ENCODE data around the gene PEPD. TPM values are rescaled to one million over a fixed set of nuclear protein-coding genes. Genes with fewer than 3 reads are reported as not detected.

Gene PEPD
- polyA plus RNA-seq, 4 donors = 159 to 1,330 (median 491) TPM

- Histone ChIP-seq H3K4me1 (ENCODE audit: control insufficient read depth in 3 of 3, insufficient read depth in 2 of 3, low read depth in 1 of 3, low read length in 2 of 3) (no peaks in the 10 kb centered on the region), H3K27me3 (ENCODE audit: control insufficient read depth in 3 of 3, insufficient read depth in 3 of 3, low read length in 3 of 3) (no peaks in the 10 kb centered on the region), H3K36me3 (ENCODE audit: control insufficient read depth in 3 of 3, insufficient read depth in 2 of 3, low read depth in 1 of 3, low read length in 3 of 3) (peaks cover 0 to 47% (median 18%) of the 10 kb centered on the region in 3 donors), H3K9me3 (ENCODE audit: control insufficient read depth in 2 of 2, insufficient read depth in 1 of 2, low read depth in 1 of 2, low read length in 1 of 2) (peaks cover 0 to 2% of the 10 kb centered on the region in 2 donors), H3K27ac (ENCODE audit: low read depth in 1 of 3, low read length in 2 of 3) (no peak overlapping the region), H3K4me3 (ENCODE audit: low read depth in 1 of 3, low read length in 3 of 3) (no peak overlapping the region)
- WGBS, 3 donors = 89 to 96% (median 94%) methylated on average over 20 of the region's 20 CpGs
- FAIRE-seq = no peak
- no peak for DNase-seq
Measured at GRCh38 chr19:33469171-33470039, 52.2 kb downstream of the PEPD start.

- Histone ChIP-seq H3K27ac (ENCODE audit: low read depth in 1 of 3, low read length in 2 of 3) (no peak overlapping the region), H3K4me1 (ENCODE audit: control insufficient read depth in 3 of 3, insufficient read depth in 2 of 3, low read depth in 1 of 3, low read length in 2 of 3) (no peaks in the 10 kb centered on the region), H3K36me3 (ENCODE audit: control insufficient read depth in 3 of 3, insufficient read depth in 2 of 3, low read depth in 1 of 3, low read length in 3 of 3) (peaks cover 0 to 50% (median 17%) of the 10 kb centered on the region in 3 donors), H3K27me3 (ENCODE audit: control insufficient read depth in 3 of 3, insufficient read depth in 3 of 3, low read length in 3 of 3) (no peaks in the 10 kb centered on the region), H3K4me3 (ENCODE audit: low read depth in 1 of 3, low read length in 3 of 3) (no peak overlapping the region), H3K9me3 (ENCODE audit: control insufficient read depth in 2 of 2, insufficient read depth in 1 of 2, low read depth in 1 of 2, low read length in 1 of 2) (no peaks in the 10 kb centered on the region)
- DNase-seq (no peak), FAIRE-seq (no peak)
- WGBS, 3 donors = 87 to 95% (median 94%) methylated on average over 31 of the region's 31 CpGs
Measured at GRCh38 chr19:33468361-33469170, 53.0 kb downstream of the PEPD start.

GRCh38 chr19:33467851-33468250, 53.7 kb downstream of the PEPD start:
- Histone ChIP-seq H3K9me3 (ENCODE audit: control insufficient read depth in 2 of 2, insufficient read depth in 1 of 2, low read depth in 1 of 2, low read length in 1 of 2) (no peaks in the 10 kb centered on the region), H3K27ac (ENCODE audit: low read depth in 1 of 3, low read length in 2 of 3) (no peak overlapping the region), H3K36me3 (ENCODE audit: control insufficient read depth in 3 of 3, insufficient read depth in 2 of 3, low read depth in 1 of 3, low read length in 3 of 3) (peaks cover 0 to 48% (median 16%) of the 10 kb centered on the region in 3 donors), H3K27me3 (ENCODE audit: control insufficient read depth in 3 of 3, insufficient read depth in 3 of 3, low read length in 3 of 3) (no peaks in the 10 kb centered on the region), H3K4me1 (ENCODE audit: control insufficient read depth in 3 of 3, insufficient read depth in 2 of 3, low read depth in 1 of 3, low read length in 2 of 3) (no peaks in the 10 kb centered on the region), H3K4me3 (ENCODE audit: low read depth in 1 of 3, low read length in 3 of 3) (no peak overlapping the region)
- FAIRE-seq (no peak), DNase-seq (no peak)
- WGBS, 3 donors = 82 to 94% (median 91%) methylated on average over 11 of the region's 11 CpGs

- Histone ChIP-seq H3K9me3 (ENCODE audit: control insufficient read depth in 2 of 2, insufficient read depth in 1 of 2, low read depth in 1 of 2, low read length in 1 of 2) (no peaks in the 10 kb centered on the region), H3K36me3 (ENCODE audit: control insufficient read depth in 3 of 3, insufficient read depth in 2 of 3, low read depth in 1 of 3, low read length in 3 of 3) (peaks cover 2 to 50% (median 23%) of the 10 kb centered on the region in 3 donors), H3K27ac (ENCODE audit: low read depth in 1 of 3, low read length in 2 of 3) (no peak overlapping the region), H3K27me3 (ENCODE audit: control insufficient read depth in 3 of 3, insufficient read depth in 3 of 3, low read length in 3 of 3) (no peaks in the 10 kb centered on the region), H3K4me1 (ENCODE audit: control insufficient read depth in 3 of 3, insufficient read depth in 2 of 3, low read depth in 1 of 3, low read length in 2 of 3) (no peaks in the 10 kb centered on the region), H3K4me3 (ENCODE audit: low read depth in 1 of 3, low read length in 3 of 3) (no peak overlapping the region)
- FAIRE-seq (no peak), DNase-seq (no peak)
- WGBS, 3 donors = 85 to 97% (median 90%) methylated on average over 1 of the region's 1 CpG
Measured at GRCh38 chr19:33465834-33466233, 55.8 kb downstream of the PEPD start.

- H3K4me3 ChIP-seq (ENCODE audit: low read depth in 1 of 3, low read length in 3 of 3) = no peak overlapping the region
- H3K9me3 ChIP-seq (ENCODE audit: control insufficient read depth in 2 of 2, insufficient read depth in 1 of 2, low read depth in 1 of 2, low read length in 1 of 2) = no peaks in the 10 kb centered on the region
- FAIRE-seq (no peak), DNase-seq (no peak)
- H3K4me1 ChIP-seq (ENCODE audit: control insufficient read depth in 3 of 3, insufficient read depth in 2 of 3, low read depth in 1 of 3, low read length in 2 of 3) = no peaks in the 10 kb centered on the region
- 92 to 94% (median 93%) methylated on average over 9 of the region's 9 CpGs for WGBS, 3 donors
- peaks cover 2 to 51% (median 22%) of the 10 kb centered on the region in 3 donors for H3K36me3 ChIP-seq (ENCODE audit: control insufficient read depth in 3 of 3, insufficient read depth in 2 of 3, low read depth in 1 of 3, low read length in 3 of 3)
- no peaks in the 10 kb centered on the region for H3K27me3 ChIP-seq (ENCODE audit: control insufficient read depth in 3 of 3, insufficient read depth in 3 of 3, low read length in 3 of 3)
- no peak overlapping the region for H3K27ac ChIP-seq (ENCODE audit: low read depth in 1 of 3, low read length in 2 of 3)
Measured at GRCh38 chr19:33465371-33465770, 56.2 kb downstream of the PEPD start.

GRCh38 chr19:33464733-33465115, 56.9 kb downstream of the PEPD start:
- FAIRE-seq (no peak), DNase-seq (no peak)
- 88 to 91% (median 91%) methylated on average over 10 of the region's 10 CpGs for WGBS, 3 donors
- no peak overlapping the region for H3K4me3 ChIP-seq (ENCODE audit: low read depth in 1 of 3, low read length in 3 of 3)
- peaks cover 2 to 52% (median 22%) of the 10 kb centered on the region in 3 donors for H3K36me3 ChIP-seq (ENCODE audit: control insufficient read depth in 3 of 3, insufficient read depth in 2 of 3, low read depth in 1 of 3, low read length in 3 of 3)
- no peak overlapping the region for H3K27ac ChIP-seq (ENCODE audit: low read depth in 1 of 3, low read length in 2 of 3)
- no peaks in the 10 kb centered on the region for H3K4me1 ChIP-seq (ENCODE audit: control insufficient read depth in 3 of 3, insufficient read depth in 2 of 3, low read depth in 1 of 3, low read length in 2 of 3)
- no peaks in the 10 kb centered on the region for H3K27me3 ChIP-seq (ENCODE audit: control insufficient read depth in 3 of 3, insufficient read depth in 3 of 3, low read length in 3 of 3)
- no peaks in the 10 kb centered on the region for H3K9me3 ChIP-seq (ENCODE audit: control insufficient read depth in 2 of 2, insufficient read depth in 1 of 2, low read depth in 1 of 2, low read length in 1 of 2)

- no peak for FAIRE-seq
- Histone ChIP-seq H3K36me3 (ENCODE audit: control insufficient read depth in 3 of 3, insufficient read depth in 2 of 3, low read depth in 1 of 3, low read length in 3 of 3) (peaks cover 2 to 48% (median 22%) of the 10 kb centered on the region in 3 donors), H3K4me1 (ENCODE audit: control insufficient read depth in 3 of 3, insufficient read depth in 2 of 3, low read depth in 1 of 3, low read length in 2 of 3) (no peaks in the 10 kb centered on the region), H3K9me3 (ENCODE audit: control insufficient read depth in 2 of 2, insufficient read depth in 1 of 2, low read depth in 1 of 2, low read length in 1 of 2) (no peaks in the 10 kb centered on the region), H3K27ac (ENCODE audit: low read depth in 1 of 3, low read length in 2 of 3) (no peak overlapping the region), H3K4me3 (ENCODE audit: low read depth in 1 of 3, low read length in 3 of 3) (no peak overlapping the region), H3K27me3 (ENCODE audit: control insufficient read depth in 3 of 3, insufficient read depth in 3 of 3, low read length in 3 of 3) (no peaks in the 10 kb centered on the region)
- 87 to 90% (median 88%) methylated on average over 12 of the region's 12 CpGs for WGBS, 3 donors
- DNase-seq = no peak
Measured at GRCh38 chr19:33464010-33464732, 57.4 kb downstream of the PEPD start.

GRCh38 chr19:33463199-33463598, 58.4 kb downstream of the PEPD start:
- 73 to 87% (median 81%) methylated on average over 10 of the region's 10 CpGs for WGBS, 3 donors
- Histone ChIP-seq H3K36me3 (ENCODE audit: control insufficient read depth in 3 of 3, insufficient read depth in 2 of 3, low read depth in 1 of 3, low read length in 3 of 3) (peaks cover 2 to 42% (median 17%) of the 10 kb centered on the region in 3 donors), H3K9me3 (ENCODE audit: control insufficient read depth in 2 of 2, insufficient read depth in 1 of 2, low read depth in 1 of 2, low read length in 1 of 2) (no peaks in the 10 kb centered on the region), H3K27me3 (ENCODE audit: control insufficient read depth in 3 of 3, insufficient read depth in 3 of 3, low read length in 3 of 3) (no peaks in the 10 kb centered on the region), H3K27ac (ENCODE audit: low read depth in 1 of 3, low read length in 2 of 3) (no peak overlapping the region), H3K4me3 (ENCODE audit: low read depth in 1 of 3, low read length in 3 of 3) (no peak overlapping the region), H3K4me1 (ENCODE audit: control insufficient read depth in 3 of 3, insufficient read depth in 2 of 3, low read depth in 1 of 3, low read length in 2 of 3) (no peaks in the 10 kb centered on the region)
- DNase-seq (no peak), FAIRE-seq (no peak)
